CD4-positive, alpha-beta T cell (primary cell): Measurements from ENCODE around the gene USP17L26. TPM values are rescaled to one million over a fixed set of nuclear protein-coding genes. Genes with fewer than 3 reads are reported as not detected.

Experiments
- ATAC-seq: fragments of 200-7000 bp; cut with Tn5 transposase; one replicate; pipeline ENCODE4 v1.10.0; 2022; ENCODE audit warnings: mild to moderate bottlenecking; ENCODE audit not compliant: poor library complexity
- CTCF ChIA-PET: fragments of 350-600 bp; sonication (Branson Sonifier 250); formaldehyde crosslinking; loops from one replicate; lab custom pipeline; 2021; ENCODE audit warnings: antibody characterized with exemption, inconsistent platforms; lab: Charles Lee
- POLR2A ChIA-PET: fragments of 350-600 bp; sonication (Branson Sonifier 250); formaldehyde crosslinking; loops from one replicate; lab custom pipeline; 2021; ENCODE audit warnings: antibody characterized with exemption, inconsistent platforms; lab: Charles Lee
- DNase-seq, 14 experiments: peaks; one replicate each; pipeline ENCODE4 v3.0.0-alpha.2; 2013 to 2020; ENCODE audit warnings: mixed read lengths in 2 of 14
- H3K27ac ChIP-seq, 2 donors: one replicate each; pipeline versions ENCODE4 v1.5.1 to v1.7.0; 2013; ENCODE audit warnings: low read length in 2 of 2, low read depth in 1 of 2, mild to moderate bottlenecking in 1 of 2
- H3K27me3 ChIP-seq, 2 experiments: 1 replicate in 1 of 2; 2 replicates in 1 of 2; pipeline versions ENCODE4 v1.6.1 to v1.7.0; 2013; ENCODE audit warnings: low read length in 2 of 2, control low read depth in 1 of 2, mild to moderate bottlenecking in 1 of 2, moderate library complexity in 1 of 2; ENCODE audit not compliant: insufficient read depth in 2 of 2, control insufficient read depth in 1 of 2
- H3K36me3 ChIP-seq: one replicate; pipeline ENCODE4 v1.6.1; 2013; ENCODE audit warnings: low read length, control low read depth; ENCODE audit not compliant: insufficient read depth
- H3K4me1 ChIP-seq: one replicate; pipeline ENCODE4 v1.6.1; 2013; ENCODE audit warnings: low read length, control low read depth; ENCODE audit not compliant: insufficient read depth
- H3K4me3 ChIP-seq: one replicate; pipeline ENCODE4 v1.5.1; 2013; ENCODE audit warnings: mild to moderate bottlenecking, low read length, moderate library complexity
- H3K9me3 ChIP-seq, 2 experiments: 1 replicate in 1 of 2; 2 replicates in 1 of 2; pipeline versions ENCODE4 v1.6.1 to v1.7.0; 2013; ENCODE audit warnings: low read length in 2 of 2, mild to moderate bottlenecking in 2 of 2, control low read depth in 1 of 2, moderate library complexity in 1 of 2; ENCODE audit not compliant: control insufficient read depth in 1 of 2, insufficient read depth in 1 of 2
- H3K27ac Mint-ChIP-seq: one replicate; pipeline ENCODE4 v1.8.0; 2020; ENCODE audit warnings: mixed read lengths
- H3K27me3 Mint-ChIP-seq: one replicate; pipeline ENCODE4 v1.8.0; 2021; ENCODE audit warnings: mixed read lengths
- H3K36me3 Mint-ChIP-seq: one replicate; pipeline ENCODE4 v1.8.0; 2021; ENCODE audit warnings: low read depth, mixed read lengths
- H3K4me1 Mint-ChIP-seq: one replicate; pipeline ENCODE4 v1.8.0; 2021; ENCODE audit warnings: low read depth, mixed read lengths
- H3K4me3 Mint-ChIP-seq: one replicate; pipeline ENCODE4 v1.8.0; 2020; ENCODE audit warnings: mild to moderate bottlenecking, mixed read lengths
- H3K9me3 Mint-ChIP-seq: one replicate; pipeline ENCODE4 v1.8.0; 2020; ENCODE audit warnings: mixed read lengths
- CTCF ChIP-seq: fragments of 200-600 bp; IDR thresholded peaks from one replicate; pipeline ENCODE4 v1.8.0; 2022; ENCODE audit warnings: antibody characterized with exemption, mild to moderate bottlenecking
- intact Hi-C, 2 experiments: fragments of 100-400 bp; cut with DNase I in 1 of 2; cut with micrococcal nuclease in 1 of 2; formaldehyde crosslinking; loops; one replicate each; pipeline versions ENCODE4 v1.15.1 to v1.9.0; 2023 to 2025; cut with DNase I, micrococcal nuclease
- total RNA-seq, 174 experiments: library from RNA in 2 of 174; stranded (reverse) in 2 of 174; gene quantifications; one replicate each; pipeline ENCODE4 v1.2.3 and lab custom pipeline; 2021 to 2026

The USP17L26 gene
- total RNA-seq, 2 experiments from 2014 or later: not detected

- DNase-seq (no peak), ATAC-seq (no peak)
- ChIA-PET POLR2A (no interaction called here), CTCF (no interaction called here)
- no peaks in the 10 kb centered on the region for H3K9me3 ChIP-seq
- Mint-ChIP-seq H3K36me3 (no peaks in the 10 kb centered on the region), H3K9me3 (no peaks in the 10 kb centered on the region), H3K4me3 (no peak overlapping the region), H3K27me3 (peaks cover 4% of the 10 kb centered on the region), H3K27ac (no peak overlapping the region), H3K4me1 (peaks cover 4% of the 10 kb centered on the region)
- H3K4me1 ChIP-seq: peaks cover 4% of the 10 kb centered on the region
- no peak overlapping the region for H3K4me3 ChIP-seq
- H3K36me3 ChIP-seq: no peaks in the 10 kb centered on the region
- TF ChIP-seq CTCF: no peak
- no peaks in the 10 kb centered on the region for H3K27me3 ChIP-seq
- intact Hi-C loops: no loop called here
- no peak overlapping the region for H3K27ac ChIP-seq
Observed at GRCh38 chr4:9384126-9384525, 49.7 kb downstream of the USP17L26 start.

Other genes starting within 250 kb of the USP17L26 start
- gene FAM90A26, start 164.2 kb upstream of the USP17L26 start, total RNA-seq: under 1 TPM in 1 of 2 experiments, not detected in 1; 0.08 TPM
- not detected for gene USP17L10, start 124.0 kb upstream of the USP17L26 start, total RNA-seq
- gene USP17L11, start 119.3 kb upstream of the USP17L26 start, total RNA-seq: not detected
- gene USP17L12, start 114.5 kb upstream of the USP17L26 start, total RNA-seq: not detected
- gene USP17L13, start 109.8 kb upstream of the USP17L26 start, total RNA-seq: not detected
- gene USP17L15, start 100.3 kb upstream of the USP17L26 start, total RNA-seq: not detected
- gene USP17L17, start 90.8 kb upstream of the USP17L26 start, total RNA-seq: not detected
- gene USP17L18, start 86.0 kb upstream of the USP17L26 start, total RNA-seq: not detected
- not detected for gene USP17L19, start 81.3 kb upstream of the USP17L26 start, total RNA-seq
- not detected for gene USP17L20, start 76.5 kb upstream of the USP17L26 start, total RNA-seq
- not detected for gene USP17L21, start 71.8 kb upstream of the USP17L26 start, total RNA-seq
- not detected for gene USP17L22, start 67.0 kb upstream of the USP17L26 start, total RNA-seq
- gene USP17L24, start 9.5 kb upstream of the USP17L26 start, total RNA-seq: not detected
- not detected for gene USP17L25, start 4.7 kb upstream of the USP17L26 start, total RNA-seq
- not detected for gene USP17L5, start 4.7 kb downstream of the USP17L26 start, total RNA-seq
- gene USP17L27, start 9.5 kb downstream of the USP17L26 start, total RNA-seq: not detected
- gene USP17L28, start 14.2 kb downstream of the USP17L26 start, total RNA-seq: not detected
- gene USP17L29, start 19.0 kb downstream of the USP17L26 start, total RNA-seq: not detected
- gene USP17L30, start 28.5 kb downstream of the USP17L26 start, total RNA-seq: not detected
- gene DEFB131A, start 109.8 kb downstream of the USP17L26 start, total RNA-seq: not detected